Measurements from ENCODE around the gene NFAM1. TPM values are rescaled to one million over a fixed set of nuclear protein-coding genes. Genes with fewer than 3 reads are reported as not detected.

The NFAM1 gene
- total and polyA plus RNA-seq, 9 donors = 0.36 to 3.5 (median 0.91) TPM

GRCh38 chr22:42347281-42347824 lies 84.8 kb downstream of the NFAM1 start:
- WGBS, 3 donors = 25 to 45% (median 29%) methylated on average over 27 of the region's 27 CpGs
- TF ChIP-seq CTCF (IDR thresholded peaks at IDR 0.05) = no peak

GRCh38 chr22:42346722-42347121 lies 85.5 kb downstream of the NFAM1 start:
- TF ChIP-seq POLR2A (IDR thresholded peaks at IDR 0.05) = no peak
- no peak for TF ChIP-seq CTCF (IDR thresholded peaks at IDR 0.05)
- TF ChIP-seq EP300 (IDR thresholded peaks at IDR 0.05) = no peak
- DNase-seq = no peak
- no peaks in the 10 kb centered on the region for H3K9me3 ChIP-seq
- no peak overlapping the region for H3K27ac ChIP-seq
- no peaks in the 10 kb centered on the region for H3K36me3 ChIP-seq
- H3K4me1 ChIP-seq (ENCODE audit: insufficient read depth) = peaks cover 2% of the 10 kb centered on the region
- no peak overlapping the region for H3K4me3 ChIP-seq
- WGBS, 3 donors = 82 to 87% (median 84%) methylated on average over 8 of the region's 8 CpGs
- H3K27me3 ChIP-seq = no peaks in the 10 kb centered on the region
- intact Hi-C loops (cut with DNase I) = no loop called here

More at GRCh38 chr22:42347281-42347824, 84.8 kb downstream of the NFAM1 start:
- H3K4me1 ChIP-seq (ENCODE audit: insufficient read depth) = peaks cover 2% of the 10 kb centered on the region
- H3K9me3 ChIP-seq = no peaks in the 10 kb centered on the region
- no peak overlapping the region for H3K27ac ChIP-seq
- no peak for DNase-seq
- H3K4me3 ChIP-seq = no peak overlapping the region
- no peaks in the 10 kb centered on the region for H3K36me3 ChIP-seq
- no peaks in the 10 kb centered on the region for H3K27me3 ChIP-seq
- intact Hi-C loops (cut with DNase I) = no loop called here

GRCh38 chr22:42345458-42345857 lies 86.7 kb downstream of the NFAM1 start:
- TF ChIP-seq POLR2A (IDR thresholded peaks at IDR 0.05) = no peak
- no peak for TF ChIP-seq CTCF (IDR thresholded peaks at IDR 0.05)
- TF ChIP-seq EP300 (IDR thresholded peaks at IDR 0.05) = no peak
- 67 to 83% (median 79%) methylated on average over 3 to 4 of the region's 4 CpGs for WGBS, 3 donors
- Histone ChIP-seq H3K9me3 (no peaks in the 10 kb centered on the region), H3K27me3 (no peaks in the 10 kb centered on the region), H3K27ac (no peak overlapping the region), H3K4me1 (ENCODE audit: insufficient read depth) (peaks cover 2% of the 10 kb centered on the region), H3K36me3 (no peaks in the 10 kb centered on the region), H3K4me3 (no peak overlapping the region)
- intact Hi-C loops (cut with DNase I) = no loop called here
- DNase-seq = no peak

- H3K4me3 ChIP-seq = peak overlapping the region; percentile 29
- H3K27me3 ChIP-seq = no peaks in the 10 kb centered on the region
- no peaks in the 10 kb centered on the region for H3K9me3 ChIP-seq
- 37 to 44% (median 38%) methylated on average over 28 to 31 of the region's 31 CpGs for WGBS, 3 donors
- DNase-seq = peak; percentile 39 to 56 (median 52)
- peak overlapping the region; percentile 20 to 62 for H3K27ac ChIP-seq
- intact Hi-C loops (cut with DNase I) = no loop called here
- no peaks in the 10 kb centered on the region for H3K36me3 ChIP-seq
- H3K4me1 ChIP-seq (ENCODE audit: insufficient read depth) = peaks cover 2% of the 10 kb centered on the region
- TF ChIP-seq POLR2A (IDR thresholded peaks at IDR 0.05) (no peak), EP300 (IDR thresholded peaks at IDR 0.05) (no peak), CTCF (IDR thresholded peaks at IDR 0.05) (no peak)
Measured at GRCh38 chr22:42344361-42344905, 87.8 kb downstream of the NFAM1 start.
